Stimulated activated CD4-positive, alpha-beta T cell treated with anti-CD3 and anti-CD28 coated beads, TNF-alpha, amount 100 ng/mL, for 1 hour (primary cell): Measurements from ENCODE around the gene PEA15.

ENCODE experiments used
- DNase-seq, 3 donors: peaks; one replicate each; pipeline ENCODE4 v3.0.0-alpha.2; 2020; ENCODE audit warnings: low read depth in 3 of 3, low spot score in 1 of 3

The PEA15 gene

DNA sequence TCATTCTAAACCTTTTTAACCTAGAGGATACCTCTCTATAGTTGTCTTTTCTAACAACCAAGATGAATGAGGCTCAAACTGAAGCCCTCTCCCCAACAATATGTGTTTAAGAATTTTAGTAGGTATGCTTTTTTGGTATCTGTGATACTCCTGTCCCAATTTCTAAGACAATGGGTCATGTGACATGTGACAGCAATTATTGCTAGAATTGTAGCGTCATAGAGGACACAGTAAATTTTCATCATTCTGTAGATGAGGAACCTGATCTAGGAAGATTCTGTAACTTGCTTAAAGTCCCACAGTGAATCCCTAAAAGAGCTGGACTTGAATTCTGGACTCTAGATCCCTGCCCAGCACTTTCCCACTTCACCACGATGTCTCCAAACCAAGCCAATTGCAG, 26.5 kb upstream of the PEA15 start:
- no peak for DNase-seq

DNA sequence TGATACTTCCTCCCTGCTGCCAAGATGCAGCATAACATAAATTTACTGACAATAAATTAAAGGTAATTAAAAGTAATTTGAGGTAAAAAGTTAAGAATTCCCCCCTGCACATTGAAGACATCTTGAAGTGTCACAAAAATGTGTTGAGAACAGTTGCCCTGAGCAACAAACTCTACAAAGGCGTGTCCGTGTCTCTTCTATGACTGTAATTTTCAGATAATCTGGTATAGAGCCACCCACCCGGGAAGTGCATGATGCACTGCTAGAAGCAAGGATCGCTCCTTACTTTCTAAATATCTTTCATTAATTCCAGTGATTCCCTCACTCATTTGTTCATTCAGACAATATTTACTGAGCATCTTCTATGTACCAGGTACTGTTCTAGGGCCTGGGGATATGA, 25.8 kb upstream of the PEA15 start:
- no peak for DNase-seq

- DNase-seq = no peak
Observed at GRCh38 chr1:160186246-160186645, 18.9 kb upstream of the PEA15 start.

- no peak for DNase-seq
Observed at GRCh38 chr1:160186729-160187128, 18.5 kb upstream of the PEA15 start.

- DNase-seq = no peak
Observed at GRCh38 chr1:160187407-160187806, 17.8 kb upstream of the PEA15 start.

DNA sequence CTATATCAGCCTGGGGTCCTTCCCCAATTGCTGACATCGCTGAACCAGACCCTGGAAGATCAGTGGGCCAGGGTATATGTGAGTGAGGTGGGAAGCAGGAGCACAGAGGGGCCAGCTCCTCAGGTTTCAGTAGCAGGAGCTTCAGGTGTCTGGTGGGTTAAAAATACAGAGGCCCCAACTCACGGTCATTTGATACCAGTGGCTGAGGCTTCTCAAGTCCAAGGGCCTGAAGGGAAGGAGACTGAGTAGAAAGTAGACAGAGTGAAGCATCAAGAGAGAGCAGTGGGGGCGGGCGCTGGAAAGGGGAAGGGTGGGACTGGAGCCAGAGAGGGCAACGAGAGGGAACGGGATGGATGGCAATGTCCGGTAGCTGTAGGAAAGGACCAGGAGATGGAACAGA, 16.8 kb upstream of the PEA15 start:
- no peak for DNase-seq

GRCh38 chr1:160189649-160190625, 15.2 kb upstream of the PEA15 start, which contains the start of gene CASQ1:
Gene CASQ1 (plus strand): TSS chr1:160190575. CDS start chr1:160190752, 177 bp downstream.
- DNase-seq = no peak

- DNase-seq = no peak
Observed at GRCh38 chr1:160191756-160192155, 13.4 kb upstream of the PEA15 start.

- no peak for DNase-seq
Observed at GRCh38 chr1:160192234-160192633, 12.9 kb upstream of the PEA15 start.

DNA sequence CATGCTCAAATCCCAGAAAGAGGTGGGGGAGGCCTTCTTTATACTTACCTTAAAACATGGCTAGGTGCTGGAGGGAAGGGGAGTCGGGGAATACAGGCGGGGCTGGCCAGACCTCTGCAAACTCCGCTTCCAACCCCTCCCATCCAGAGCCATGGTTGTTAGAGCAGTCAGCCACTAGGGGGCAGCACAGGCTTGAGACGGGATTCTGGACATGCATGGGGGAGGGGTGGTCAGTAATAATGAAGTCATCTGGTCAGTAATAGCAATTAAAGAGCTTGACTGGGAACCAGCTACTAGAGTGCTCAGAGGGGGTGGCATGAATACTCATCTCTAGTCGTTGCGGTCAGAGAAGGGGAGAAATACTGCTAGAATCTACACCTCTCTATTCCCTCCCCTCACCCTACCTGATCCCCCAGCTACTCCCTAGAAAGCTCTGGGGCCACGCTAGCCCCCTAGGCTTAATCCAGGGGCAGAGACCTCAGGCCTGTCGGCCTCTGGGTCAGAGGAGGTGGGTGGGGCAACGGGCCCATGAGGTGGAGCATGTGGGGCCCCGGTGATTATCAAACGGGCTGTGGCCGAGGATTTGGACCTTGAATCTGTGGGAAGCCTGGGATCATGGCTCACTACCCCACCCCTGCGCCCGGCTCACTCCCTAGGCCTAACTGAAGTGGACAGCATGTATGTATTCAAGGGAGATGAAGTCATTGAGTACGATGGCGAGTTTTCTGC, 11.9 kb upstream of the PEA15 start:
- DNase-seq = peak; percentile 47 to 74 (median 64)

GRCh38 chr1:160193832-160194736, 11.1 kb upstream of the PEA15 start:
- no peak for DNase-seq

DNA sequence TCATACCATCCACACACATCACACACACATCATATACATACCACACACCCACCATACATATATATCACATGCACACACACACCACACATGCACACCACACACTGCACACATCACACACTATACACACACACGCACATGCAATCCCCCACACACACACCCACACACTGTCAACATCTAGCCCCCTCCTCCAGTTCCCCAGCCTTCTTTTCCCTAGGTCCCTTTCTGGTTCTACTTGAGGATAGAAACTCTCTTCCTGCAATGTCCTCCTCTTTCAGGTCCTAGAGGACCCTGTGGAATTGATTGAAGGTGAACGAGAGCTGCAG, 10.5 kb upstream of the PEA15 start:
- DNase-seq = no peak

- DNase-seq = no peak
Observed at GRCh38 chr1:160196143-160196542, 9.0 kb upstream of the PEA15 start.

- DNase-seq = no peak
Observed at GRCh38 chr1:160197231-160197630, 8.0 kb upstream of the PEA15 start.

- no peak for DNase-seq
Observed at GRCh38 chr1:160200786-160201185, 4.4 kb upstream of the PEA15 start.

- no peak for DNase-seq
Observed at GRCh38 chr1:160204526-160205241, 500 bp upstream of the PEA15 start.

GRCh38 chr1:160206036-160206389, 829 bp downstream of the PEA15 start:
- peak in 1 of 3 donors; percentile 42 for DNase-seq

GRCh38 chr1:160206421-160207117, 1.4 kb downstream of the PEA15 start:
- no peak for DNase-seq

DNA sequence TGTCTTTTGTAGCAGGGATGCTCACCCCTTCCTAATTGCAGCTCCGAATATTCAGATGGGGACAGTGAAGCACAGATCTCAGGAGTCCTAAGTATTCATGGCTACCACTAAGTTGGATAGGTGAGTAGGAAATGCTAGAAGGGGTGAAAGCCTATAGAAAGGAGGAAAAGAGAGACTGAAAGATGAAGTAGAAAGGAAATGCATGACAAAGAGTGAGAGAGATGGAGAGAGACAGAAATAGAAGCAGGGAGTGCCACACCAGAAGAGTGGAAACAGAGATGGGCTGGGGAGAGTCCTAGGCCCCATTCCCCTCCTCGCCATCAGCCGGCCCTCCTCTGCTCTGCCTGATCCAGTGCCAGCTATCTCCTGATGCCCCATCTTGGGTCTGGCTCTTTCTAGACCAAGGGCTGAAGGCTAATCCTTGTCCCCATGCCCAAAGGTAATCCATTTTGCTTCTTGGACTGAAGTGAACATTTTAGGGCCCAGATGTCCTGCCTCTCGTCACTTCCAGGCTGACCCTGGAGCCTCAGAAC, 2.0 kb downstream of the PEA15 start:
- DNase-seq = no peak
